UCSD-AML1 (cell line): ENCODE results near the gene PSORS1C1.

Experiments
- DNase-seq: peaks from one replicate; lab custom pipeline; 2025; ENCODE audit not compliant: unreplicated experiment; lab: John Stamatoyannopoulos, UW

Gene PSORS1C1

DNA sequence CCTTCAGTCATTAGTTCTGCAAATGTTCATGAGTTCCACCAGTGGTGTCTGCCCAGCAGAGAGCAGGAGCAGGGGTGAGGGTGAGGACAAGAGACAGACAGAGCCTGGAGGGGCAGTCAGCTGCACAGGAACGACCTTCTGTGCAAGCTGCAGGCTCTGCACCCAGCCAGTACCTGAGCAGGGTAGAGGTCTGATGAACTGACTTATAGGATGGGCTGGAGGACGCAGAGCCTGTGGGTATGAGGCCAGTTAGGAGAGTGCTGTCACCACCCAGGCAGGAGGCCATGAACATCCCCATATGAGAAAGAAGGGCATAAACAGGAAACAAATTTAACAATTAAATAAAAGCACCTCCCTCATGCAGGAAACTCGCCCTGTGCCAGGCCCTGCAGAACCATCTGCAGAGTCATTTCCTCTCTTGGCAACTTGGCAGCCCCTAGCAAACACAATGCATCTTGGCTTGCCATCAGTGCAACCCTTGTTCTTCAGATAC, 20.2 kb upstream of the PSORS1C1 start:
- DNase-seq: peak; percentile 51

GRCh38 chr6:31096215-31096614, 18.4 kb upstream of the PSORS1C1 start:
- DNase-seq: no peak

DNA sequence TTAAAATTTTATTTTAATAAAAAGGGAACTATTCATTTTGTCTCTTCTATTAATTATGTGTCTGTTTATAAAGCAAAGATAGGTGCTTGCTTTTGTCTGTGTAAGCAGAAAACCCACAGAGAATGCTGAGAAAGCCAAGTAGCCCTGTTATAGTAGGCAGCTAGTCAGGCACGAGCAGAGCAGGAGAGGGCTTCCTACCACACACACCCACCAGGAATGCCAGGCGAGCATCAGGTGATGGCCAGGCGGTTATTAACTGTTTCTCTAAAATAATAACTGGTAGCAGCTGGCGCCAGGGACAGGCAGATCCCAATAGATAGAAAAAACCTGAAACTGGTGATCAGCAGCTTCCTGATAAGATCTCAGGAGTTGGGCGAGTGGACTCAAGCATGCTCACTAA, 17.9 kb upstream of the PSORS1C1 start:
- DNase-seq: no peak

DNA sequence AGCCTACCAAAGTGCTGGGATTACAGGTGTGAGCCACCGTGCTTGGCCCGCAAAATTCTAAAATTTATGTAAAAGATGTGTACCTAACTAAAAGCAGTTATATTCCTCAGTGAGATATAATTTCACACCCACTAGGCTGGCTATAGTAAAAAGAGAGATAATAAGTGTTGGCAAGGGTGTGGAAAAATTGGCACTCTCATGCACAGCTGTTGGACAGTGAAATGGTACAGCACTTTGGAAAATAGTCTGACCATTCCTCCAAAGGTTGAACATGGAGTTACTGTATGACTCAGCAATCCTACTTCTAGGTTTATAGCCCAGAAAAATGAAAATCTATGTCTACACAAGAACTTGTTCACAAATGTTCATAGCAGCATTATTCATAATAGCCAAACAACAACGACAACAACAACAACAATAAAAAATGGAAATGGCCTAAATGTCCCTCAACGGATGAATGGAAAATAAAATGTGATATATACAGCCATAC, 16.1 kb upstream of the PSORS1C1 start:
- no peak for DNase-seq

DNA sequence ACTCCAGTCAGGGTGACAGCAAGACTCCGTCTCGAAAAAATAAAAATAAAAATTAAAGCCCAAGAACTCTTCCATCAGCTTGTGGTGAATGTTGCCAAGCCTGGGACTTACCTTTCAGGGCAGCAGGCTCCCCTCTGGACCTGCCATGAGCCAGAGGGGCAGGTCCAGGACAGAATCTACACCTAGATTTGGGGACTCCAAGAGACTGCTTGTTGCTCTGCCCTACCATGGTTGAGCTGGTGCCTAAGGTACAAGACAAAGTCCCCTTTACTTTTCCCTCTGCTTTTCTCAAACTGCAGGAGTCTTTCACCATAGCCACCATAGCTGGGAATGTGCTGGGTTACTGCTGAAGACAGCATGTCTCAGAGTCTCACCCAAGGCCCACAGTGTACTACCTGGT, 11.5 kb upstream of the PSORS1C1 start:
- no peak for DNase-seq

- DNase-seq: no peak
Measured at GRCh38 chr6:31107052-31107451, 7.5 kb upstream of the PSORS1C1 start.

DNA sequence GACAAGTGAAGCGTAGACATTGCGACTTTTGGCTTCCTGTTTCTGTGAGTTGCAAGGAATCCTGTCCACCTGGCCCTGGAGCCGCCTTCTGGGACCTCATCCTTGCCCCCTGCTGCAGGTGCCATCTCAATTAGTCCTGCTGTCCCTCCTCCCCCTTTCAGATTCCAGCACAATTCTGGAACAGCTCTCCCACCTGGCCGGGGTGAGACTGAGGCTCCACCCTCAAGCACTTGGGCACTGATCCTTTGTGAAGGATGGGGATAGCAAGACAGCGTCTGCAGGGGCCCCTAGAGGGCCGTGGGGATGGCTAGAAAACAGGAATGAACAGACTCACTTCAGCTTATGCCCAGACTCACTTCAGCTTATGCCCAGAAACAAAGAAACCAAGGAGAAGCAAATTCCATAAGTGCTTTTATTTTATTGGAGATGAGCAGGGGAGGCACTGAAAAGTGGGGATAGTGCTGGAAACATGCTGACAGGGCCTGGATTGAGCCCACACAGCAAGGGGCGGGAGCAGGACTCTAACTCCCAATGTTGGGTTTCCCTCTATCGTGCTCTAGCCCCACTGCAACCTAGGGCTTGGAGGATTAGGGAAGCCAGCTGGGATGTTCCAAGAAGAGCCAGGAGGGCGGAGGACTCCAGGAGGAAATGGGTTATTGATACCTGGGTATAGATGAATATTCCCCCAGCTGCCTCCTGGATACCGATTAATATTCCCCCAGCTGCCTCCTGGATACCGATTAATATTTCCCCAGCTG, 3.6 kb upstream of the PSORS1C1 start:
- no peak for DNase-seq

- DNase-seq: no peak
Measured at GRCh38 chr6:31111712-31112111, 2.9 kb upstream of the PSORS1C1 start.

DNA sequence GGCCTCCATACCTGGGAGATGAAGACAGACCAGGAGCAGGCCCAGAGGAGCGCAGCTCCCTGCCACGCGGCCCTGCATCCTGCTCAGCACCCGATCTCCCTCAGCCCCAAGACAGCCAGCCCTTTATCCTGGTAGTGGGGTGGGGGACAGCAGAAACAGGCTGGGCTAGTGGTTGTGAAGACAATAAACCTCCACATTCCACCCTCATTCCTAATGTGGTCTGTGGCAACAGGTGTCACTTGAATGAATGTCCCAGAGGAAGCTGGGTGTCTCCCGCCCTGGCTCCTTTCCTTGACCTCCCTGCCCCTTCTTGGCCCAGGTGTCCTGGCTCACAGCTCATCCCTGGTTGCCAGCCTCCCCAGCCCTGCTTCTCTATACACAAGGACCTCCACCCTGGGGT, 2.1 kb upstream of the PSORS1C1 start, which contains the start of gene C6orf15:
Gene C6orf15, minus strand, starts transcription at position 98 of the 400 bp plus-strand sequence. Its CDS starts 20 bp downstream, at position 78.
- DNase-seq: no peak

DNA sequence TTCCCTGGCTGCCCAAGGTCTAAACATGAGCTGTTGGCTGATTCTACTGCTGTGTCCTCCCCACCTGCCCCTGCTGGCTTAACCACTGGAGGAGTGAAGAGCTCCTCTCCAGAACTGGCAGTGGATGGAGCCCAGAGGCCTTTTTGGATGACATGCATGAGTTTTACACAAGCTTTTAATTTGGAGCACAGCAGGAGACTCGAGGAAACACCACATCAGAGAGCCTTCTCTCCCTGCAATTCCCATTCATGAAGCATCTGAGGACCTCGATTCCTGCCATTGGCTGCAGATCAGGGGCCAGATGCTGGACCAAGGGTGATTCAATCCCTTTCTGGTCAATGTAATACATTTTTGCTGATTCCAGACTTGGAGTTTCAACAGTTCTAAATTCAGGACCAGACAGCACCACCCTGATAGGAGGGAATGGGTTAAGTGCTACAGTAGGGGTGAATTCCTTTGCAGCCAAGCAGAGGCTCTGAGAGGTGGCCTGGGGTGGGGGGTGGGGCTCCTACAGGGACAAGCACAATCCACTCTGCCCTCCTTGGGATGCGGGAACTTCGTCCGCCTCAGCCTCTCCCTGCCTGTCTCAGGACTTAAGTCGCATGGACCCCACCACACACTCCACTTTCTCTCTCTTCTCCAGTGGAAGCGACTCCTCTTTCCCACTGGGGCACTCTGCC, 599 bp upstream of the PSORS1C1 start:
- DNase-seq: no peak

- DNase-seq: no peak
Measured at GRCh38 chr6:31114970-31115849, 610 bp downstream of the PSORS1C1 start.

- DNase-seq: no peak
Measured at GRCh38 chr6:31115941-31116560, 1.5 kb downstream of the PSORS1C1 start.

GRCh38 chr6:31116661-31117385, 2.2 kb downstream of the PSORS1C1 start:
- no peak for DNase-seq

DNA sequence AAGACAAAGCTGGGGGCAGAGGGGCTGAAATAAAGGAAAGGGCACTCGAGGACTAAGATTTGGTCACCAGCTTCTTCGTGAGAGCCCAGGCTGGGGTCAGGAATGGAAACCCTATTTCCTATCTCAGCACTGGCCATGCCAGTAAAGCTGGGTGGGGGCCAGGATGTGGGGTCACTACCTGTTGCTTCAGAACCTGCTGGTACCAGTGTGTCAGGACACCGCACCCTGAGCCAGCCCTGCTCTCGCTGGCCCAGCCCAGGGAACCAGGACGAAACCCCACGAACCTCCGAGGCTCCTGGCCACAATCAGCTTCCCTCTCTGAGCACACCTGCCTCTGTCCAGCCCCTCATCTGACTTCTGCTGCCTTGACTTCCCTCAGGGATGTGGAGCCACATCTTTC, 3.6 kb downstream of the PSORS1C1 start:
- no peak for DNase-seq

GRCh38 chr6:31120151-31120915, 5.7 kb downstream of the PSORS1C1 start, which contains the start of gene CDSN:
Gene CDSN, minus strand, starts transcription at chr6:31120446. Its CDS starts 27 bp downstream, at chr6:31120419.
- no peak for DNase-seq

DNA sequence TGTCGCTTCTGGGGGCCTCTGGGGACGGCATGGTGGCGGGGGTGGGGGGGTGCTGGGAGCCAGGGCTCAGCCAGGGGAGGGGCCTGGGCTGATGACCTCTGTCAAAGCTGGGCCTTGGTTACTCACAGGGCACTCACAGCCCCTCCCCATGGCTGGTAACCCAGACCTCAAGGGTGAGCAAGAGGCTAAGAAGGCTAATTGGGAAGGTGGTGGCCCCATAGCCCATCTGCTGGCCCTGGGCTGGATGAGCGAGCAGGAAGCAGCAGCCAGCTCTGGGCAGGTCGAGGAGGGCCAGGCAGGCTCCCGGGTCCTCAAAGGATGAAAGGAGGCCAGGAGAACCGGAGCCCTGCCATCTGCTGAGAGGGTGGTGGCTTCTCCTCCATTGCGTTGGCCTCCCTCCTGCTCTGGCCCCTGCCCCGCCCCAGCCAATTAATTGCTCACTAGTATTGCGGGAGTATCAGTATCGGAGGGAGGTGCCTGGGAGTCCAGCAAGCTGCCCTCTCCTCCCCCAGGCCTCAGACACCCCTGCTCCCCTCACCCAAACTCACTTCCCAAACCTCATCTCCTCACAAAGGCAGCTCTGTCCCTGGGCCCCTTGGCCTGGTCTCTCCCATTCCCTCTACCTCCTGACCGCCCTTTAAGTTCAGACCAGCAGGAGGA, 6.7 kb downstream of the PSORS1C1 start:
- no peak for DNase-seq

GRCh38 chr6:31122791-31123706, 8.4 kb downstream of the PSORS1C1 start:
- DNase-seq: no peak

DNA sequence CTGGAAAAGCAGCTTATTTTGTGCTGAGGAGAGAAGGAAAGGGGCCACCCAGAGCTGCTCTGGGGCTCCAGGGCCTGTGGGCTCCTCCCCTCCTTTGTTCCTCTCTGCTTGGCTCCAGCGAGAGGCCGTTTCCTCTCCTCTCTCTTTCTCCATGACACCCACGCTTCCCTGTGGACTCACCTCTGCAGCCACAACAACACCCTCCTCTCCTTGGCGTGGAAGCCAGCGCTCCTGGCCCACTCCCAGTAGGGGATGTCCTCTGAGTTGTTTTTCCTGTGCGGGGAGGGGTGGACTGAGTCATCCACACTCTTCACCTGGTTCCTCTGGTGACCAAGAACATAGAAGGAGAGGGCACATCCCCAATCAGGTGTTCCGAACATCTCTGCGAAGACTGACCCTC, 10.6 kb downstream of the PSORS1C1 start:
- peak; percentile 16 for DNase-seq
